HL-60 (cell line): ENCODE data around the gene DENND4A.

Source experiments
- CTCF ChIP-seq: IDR thresholded peaks from one replicate; pipeline ENCODE4 v1.5.1; 2011; ENCODE audit warnings: low read length, control low read depth, inconsistent platforms; ENCODE audit not compliant: insufficient read depth
- GABPA ChIP-seq: IDR thresholded peaks from 2 replicates; pipeline ENCODE4 v1.6.1; 2012; ENCODE audit warnings: low read depth
- REST ChIP-seq: IDR thresholded peaks from 2 replicates; pipeline ENCODE4 v1.6.1; 2012; ENCODE audit warnings: low read depth; ENCODE audit not compliant: insufficient replicate concordance

- TF ChIP-seq GABPA = no peak
- TF ChIP-seq CTCF = no peak
- TF ChIP-seq REST = no peak
These were observed 51.9 kb downstream of the DENND4A start for GRCh38 chr15:65740148-65740547.
